HG03571 (cell line): ENCODE data around the gene ELP6.
"Not testable (repeated sequence)": the region's sequence is repeated elsewhere in the genome, so short reads cannot be mapped to it uniquely, and the experiment has no call there.

Source experiments
- ATAC-seq: cut with Tn5 transposase; IDR thresholded peaks from one replicate; pipeline ENCODE4 v1.9.1; 2021; ENCODE audit not compliant: unreplicated experiment

The ELP6 gene

GRCh38 chr3:47468315-47468714 is 45.2 kb downstream of the ELP6 start:
- ATAC-seq: not testable (repeated sequence)

DNA sequence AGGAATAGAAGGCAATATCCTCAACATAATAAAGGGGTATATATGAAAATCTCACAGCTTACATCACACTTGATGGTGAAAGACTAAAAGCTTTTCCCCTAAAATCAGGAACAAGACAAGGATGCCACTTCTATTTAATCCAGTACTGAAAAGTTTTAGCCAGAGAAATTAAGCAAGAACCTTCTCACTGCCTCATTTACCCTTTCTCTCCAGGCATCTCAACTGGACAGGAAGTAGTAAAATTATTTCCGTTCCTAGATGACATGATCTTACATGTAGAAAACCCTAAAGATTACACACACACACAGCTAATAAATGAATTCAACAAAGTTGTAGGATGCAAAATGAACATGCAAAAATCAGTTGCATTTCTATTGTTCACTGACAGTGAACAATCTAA is 48.9 kb downstream of the ELP6 start:
- no peak for ATAC-seq

DNA sequence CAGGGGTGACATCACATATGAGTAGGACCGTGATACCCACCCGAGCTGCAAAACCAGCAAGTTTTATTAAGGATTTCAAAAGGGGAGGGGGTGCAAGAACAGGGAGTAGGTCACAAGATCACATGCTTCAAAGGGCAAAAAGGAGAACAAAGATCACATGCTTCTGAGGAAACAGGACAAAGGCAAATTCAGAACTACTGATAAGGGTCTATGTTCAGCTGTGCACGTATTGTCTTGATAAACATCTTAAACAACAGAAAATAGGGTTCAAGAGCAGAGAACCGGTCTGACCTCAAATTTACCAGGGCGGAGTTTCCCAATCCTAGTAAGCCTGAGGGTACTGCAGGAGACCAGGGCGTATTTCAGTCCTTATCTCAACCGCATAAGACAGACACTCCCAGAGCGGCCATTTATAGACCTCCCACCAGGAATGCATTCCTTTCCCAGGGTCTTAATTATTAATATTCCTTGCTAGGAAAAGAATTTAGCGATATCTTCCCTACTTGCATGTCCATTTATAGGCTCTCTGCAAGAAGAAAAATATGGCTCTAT is 53.9 kb downstream of the ELP6 start:
- not testable (repeated sequence) for ATAC-seq

DNA sequence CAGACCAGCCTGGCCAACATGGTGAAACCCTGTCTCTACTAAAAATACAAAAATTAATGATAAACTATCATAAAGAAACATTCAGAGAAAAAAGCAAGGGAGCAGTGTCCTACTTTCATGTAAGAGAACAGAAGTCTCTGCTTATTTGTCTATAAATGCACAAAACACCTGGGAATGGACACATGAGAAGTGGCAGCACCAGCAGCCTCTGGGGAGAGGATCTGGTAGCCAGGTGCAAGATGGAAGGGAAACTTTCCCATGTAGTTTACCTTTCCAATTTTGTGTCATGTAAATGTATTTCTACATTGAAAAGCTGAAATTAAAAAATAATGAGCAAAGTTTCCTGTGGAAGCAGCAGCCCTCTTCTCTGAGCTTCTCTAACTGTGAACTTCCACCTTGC is 56.5 kb downstream of the ELP6 start:
- no peak for ATAC-seq

DNA sequence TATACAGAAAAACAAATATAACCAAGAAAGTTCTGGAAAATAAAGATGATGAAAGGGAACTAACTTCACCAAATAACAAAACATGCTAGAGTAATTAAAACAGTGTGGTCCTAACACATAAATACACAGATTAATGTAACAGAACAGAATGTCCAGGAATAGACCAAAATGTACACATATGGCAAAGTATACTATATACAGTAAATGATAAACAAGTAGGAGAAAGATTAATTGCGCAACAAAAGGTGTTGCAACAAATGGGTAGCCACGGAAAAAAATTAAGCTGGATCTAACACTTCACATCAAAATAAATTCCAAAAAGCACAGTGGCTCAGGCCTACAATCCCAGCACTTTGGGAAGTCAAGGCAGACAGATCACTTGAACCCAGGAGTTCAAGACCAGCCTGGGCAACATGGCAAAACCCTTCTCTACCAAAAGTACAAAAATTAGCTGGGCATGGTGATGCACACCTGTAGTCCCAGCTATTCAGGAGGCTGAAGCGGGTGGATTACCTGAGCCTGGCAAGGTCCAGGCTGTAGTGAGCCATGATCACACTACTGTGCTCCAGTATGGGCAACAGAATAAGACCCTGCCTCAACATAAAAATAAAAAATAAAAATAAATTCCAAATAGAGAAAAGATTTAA is 57.6 kb downstream of the ELP6 start:
- ATAC-seq: no peak

GRCh38 chr3:47452453-47453215 is 60.9 kb downstream of the ELP6 start:
- ATAC-seq: no peak
